Epidermal melanocyte (primary cell): Measurements from ENCODE around the gene CYTH2.
"Not testable (repeated sequence)": the region's sequence is repeated elsewhere in the genome, so short reads cannot be mapped to it uniquely, and the experiment has no call there.

Experiments used
- DNase-seq: peaks from one replicate; pipeline ENCODE4 v3.0.0; 2011; ENCODE audit warnings: low spot score; ENCODE audit not compliant: insufficient read length

The CYTH2 gene

DNA sequence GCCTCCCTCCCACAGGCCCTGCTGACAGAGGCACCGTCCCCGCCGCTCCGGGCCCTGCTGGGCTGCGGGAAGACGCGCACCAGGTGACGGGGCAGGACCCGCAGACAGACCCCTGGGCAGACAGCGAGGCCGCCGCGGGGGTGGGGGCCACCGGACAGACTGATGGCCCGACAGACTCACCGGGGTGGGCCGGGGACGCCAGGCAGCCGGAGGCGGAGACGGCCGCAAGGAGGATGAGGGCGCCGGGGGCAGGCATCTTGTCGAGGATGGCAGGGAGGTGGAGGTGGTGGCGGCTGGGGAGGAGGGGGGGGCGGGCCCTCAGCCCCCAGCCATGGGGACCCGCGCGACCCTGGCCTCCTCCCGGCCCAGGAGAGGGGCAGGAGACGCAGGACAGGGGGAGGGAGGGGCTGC lies 42.2 kb downstream of the CYTH2 start:
- DNase-seq = no peak

DNA sequence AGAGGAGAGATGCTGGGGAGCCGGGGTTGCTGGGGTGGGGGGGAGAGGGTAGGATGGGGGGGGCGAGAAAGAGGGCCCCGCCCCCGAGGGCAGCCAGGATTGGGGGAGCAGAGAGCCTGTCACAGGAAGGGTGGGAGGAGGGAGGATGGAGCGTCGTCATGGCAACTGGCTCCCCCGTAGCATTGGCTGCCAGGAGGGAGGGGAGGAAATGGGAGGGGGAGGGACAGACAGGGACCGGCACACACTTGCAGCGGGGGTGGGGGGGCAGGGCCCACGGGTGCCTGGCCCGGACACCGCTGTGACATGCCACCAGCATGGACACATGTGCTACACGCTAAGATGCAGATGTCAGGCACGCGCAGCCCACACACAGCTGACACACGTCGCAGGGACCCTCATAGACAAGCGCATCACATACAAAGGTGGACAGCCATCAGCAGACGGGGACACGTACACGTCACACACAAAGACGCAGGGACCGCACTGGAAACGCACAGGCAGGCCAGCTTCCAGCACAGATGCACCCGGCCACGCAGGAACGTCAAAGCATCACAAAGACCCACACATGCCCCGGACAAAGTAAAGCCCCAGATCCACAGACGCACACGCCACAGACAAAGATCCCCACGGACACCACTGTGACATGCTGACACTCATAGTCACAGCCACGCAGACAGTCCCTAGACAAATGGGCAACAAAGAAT lies 42.8 kb downstream of the CYTH2 start, which contains the start of gene LMTK3:
Gene LMTK3, minus strand, starts transcription at position 36 of the 704 bp plus-strand sequence. CDS start 259 bp downstream, outside the sequence.
- no peak for DNase-seq

DNA sequence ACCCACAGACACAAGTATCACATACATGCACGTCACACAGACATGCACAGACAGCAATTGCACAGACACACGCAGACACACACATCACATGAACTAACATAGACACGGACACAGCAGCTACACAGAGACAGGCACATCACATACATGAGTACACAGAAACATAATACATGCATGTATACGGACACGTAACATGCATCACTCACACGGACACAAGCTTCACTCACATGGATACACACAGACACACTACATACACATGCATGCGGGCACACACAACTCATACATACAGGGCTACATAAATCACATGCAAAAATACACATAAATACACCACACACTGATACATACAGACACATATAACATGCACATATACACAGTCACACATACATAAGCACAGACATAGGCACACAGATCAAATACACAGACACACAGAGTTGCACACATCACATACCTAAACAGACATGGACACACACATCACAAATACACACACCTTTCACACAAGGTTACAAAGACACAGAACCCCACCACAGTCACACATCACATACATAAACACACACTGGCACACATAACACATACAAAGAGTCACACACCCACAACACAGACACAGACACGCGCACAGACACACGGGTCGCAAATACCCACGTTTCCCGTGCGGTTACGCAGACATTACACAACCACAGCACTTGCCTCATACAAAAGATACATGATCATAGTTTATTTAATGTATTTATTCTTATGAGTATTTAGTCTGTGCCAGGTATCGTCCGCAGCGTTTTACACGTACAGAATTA lies 43.5 kb downstream of the CYTH2 start:
- DNase-seq = no peak

DNA sequence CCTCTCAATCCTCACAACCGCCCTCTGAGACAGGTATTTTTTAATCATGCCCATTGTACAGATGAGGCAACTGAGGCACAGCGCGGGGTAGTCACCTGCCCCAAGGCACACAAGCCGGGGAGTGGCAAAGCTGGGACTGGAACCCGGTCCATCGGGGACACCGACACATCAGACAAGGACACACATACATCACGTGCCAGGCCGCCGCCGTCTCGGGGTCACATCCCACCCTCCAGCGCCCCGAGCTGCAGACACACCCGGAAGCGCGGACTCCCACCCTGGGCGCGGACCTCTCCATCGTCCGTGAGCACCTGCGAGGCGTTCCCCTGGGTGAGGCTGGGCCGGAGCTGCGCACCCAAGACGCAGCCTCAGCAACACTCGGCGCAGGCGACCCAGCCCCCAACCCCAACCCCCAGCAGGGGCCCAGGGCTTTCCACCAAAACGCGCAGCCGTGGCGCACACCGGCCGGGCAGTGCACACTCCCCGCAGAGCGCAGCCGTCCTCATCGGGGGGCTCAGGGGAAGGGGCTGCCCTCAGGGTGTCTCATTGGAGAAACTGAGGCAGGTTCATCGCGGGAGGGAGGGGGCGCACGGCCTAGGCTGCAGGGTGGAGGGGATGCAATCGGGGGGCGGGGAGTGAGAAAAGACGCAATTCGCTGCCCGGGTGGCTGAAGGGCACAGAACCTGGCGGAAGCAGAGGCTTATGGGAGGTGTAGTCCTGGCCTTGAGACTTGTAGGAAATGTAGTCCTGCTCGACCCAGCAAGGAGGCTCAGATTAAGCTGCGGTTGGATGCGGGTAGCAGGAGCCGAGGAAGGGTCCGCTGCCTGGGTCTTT lies 44.3 kb downstream of the CYTH2 start:
- peak; percentile 92 for DNase-seq

DNA sequence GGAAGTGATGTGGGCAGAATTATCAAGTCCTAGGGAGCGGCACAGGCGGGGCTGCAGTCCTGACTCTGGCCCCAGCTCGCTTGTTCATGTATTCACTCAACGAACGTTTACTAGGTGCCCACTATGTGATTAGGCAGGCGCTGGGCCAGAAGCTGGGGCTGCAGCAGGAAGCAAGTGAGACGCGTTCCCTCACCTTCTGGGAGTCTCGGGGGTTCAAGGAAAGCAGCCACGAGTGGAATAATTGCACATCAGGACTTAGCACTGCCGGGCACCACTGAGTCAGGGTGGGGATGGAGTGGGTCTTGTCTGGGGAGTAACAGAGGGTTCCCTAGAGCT lies 44.9 kb downstream of the CYTH2 start:
- no peak for DNase-seq

DNA sequence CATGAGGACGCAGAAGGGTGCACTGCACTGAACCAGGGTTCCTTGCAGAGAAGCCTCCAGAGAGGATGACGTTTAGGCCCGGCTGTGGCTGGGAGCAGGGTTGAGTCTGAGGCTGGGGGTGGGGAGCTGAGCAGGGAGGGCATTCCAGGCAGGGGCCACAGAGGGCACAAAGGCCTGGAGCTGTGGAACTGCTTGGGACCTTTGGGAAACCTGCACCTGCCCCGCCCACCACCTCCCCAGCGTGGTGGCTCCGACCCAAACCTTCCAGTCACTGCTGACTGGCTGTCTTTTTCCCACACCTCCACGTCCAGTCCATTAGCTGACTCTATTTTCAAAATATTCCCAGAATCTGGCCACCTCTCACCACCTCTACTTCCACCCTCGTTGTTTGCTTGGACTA lies 47.4 kb downstream of the CYTH2 start:
- no peak for DNase-seq

DNA sequence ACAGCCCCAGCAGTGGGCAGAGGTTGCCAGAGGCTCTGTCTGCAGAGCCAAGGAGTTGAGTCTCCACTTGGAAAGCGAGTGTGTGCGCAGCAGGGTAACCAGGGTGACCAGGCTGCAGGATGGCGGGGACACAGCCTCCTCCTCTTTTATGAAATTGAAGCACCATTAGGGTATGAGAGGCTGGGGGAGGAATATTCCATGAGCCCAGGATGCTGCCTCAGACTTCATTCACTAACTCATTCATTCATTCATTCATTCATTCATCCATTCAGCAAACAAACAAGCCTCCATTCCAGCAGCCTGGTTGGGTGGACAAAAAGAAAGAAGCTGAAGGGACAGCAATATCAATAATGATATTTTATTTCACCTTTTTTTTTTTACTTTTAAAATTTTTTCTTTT lies 49.0 kb downstream of the CYTH2 start:
- DNase-seq = no peak

DNA sequence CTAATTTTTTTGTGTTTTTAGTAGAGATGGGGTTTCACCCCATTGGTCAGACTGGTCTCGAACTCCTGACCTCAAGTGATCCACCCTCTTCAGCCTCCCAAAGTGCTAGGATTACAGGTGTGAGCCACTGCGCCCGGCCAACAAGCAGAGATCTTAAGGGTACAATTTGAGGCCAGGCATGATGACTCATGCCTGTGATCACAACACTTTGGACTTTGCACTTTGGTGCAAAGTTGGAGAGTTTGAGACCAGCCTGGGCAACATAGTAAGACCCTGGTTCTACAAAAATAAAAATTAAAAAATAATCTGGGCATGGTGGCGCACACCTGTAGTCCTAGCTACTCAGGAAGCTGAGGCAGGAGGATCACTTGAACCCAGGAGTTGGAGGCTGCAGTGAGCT lies 50.3 kb downstream of the CYTH2 start:
- DNase-seq = not testable (repeated sequence)

DNA sequence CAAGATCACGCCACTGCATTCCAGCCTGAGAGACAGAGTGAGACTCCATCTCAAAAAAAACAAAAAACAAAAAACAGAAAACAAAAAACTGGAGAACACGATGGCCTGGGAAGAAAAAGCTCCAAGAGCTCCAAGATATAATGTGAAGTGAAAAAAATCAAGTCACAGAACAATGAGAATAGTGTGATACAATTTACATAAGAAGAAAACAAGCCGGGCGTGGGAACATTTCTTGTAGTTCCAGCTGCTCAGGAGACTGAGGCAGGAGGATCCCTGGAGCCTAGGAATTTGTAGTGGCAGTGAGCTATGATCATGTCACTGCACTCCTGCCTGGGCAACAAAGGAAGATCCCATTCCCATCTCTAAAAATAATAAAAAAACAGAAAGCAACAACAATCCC lies 51.0 kb downstream of the CYTH2 start:
- no peak for DNase-seq

DNA sequence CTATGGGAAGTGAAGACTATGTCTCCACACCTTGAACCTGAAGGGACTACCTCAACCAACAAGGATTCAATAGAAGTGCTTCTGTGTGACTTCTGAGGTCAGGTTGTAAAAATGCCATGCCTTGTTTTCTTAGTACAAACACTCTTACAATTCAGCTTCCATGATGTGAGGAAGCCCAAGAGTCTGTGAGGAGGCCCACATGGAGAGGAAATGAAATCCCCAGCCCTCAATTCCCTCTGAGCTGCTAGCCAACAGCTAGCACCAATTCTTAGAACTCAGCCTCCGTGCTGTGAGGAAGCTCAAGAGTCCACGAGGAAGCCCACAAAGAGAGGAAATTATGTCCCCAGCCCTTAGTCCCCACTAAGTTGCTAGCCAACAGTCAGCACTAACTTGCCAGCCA lies 55.1 kb downstream of the CYTH2 start:
- no peak for DNase-seq

DNA sequence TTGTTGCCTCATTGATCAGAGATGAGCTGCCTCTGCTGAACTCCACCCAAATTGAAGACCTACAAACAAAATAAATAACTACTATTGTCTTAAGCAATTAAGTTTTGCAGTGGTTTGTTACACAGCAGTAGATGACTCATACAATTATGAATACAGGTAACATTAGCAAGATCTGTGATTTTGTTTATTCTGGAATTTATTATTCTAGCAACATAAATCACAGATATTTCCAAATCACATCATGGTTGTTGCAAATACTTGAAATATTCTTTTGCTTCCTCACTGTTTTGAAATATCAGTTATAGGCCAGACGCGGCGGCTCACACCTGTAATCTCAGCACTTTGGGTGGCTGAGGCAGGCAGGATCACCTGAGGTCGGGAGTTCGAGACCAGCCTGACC lies 55.6 kb downstream of the CYTH2 start:
- DNase-seq = no peak

DNA sequence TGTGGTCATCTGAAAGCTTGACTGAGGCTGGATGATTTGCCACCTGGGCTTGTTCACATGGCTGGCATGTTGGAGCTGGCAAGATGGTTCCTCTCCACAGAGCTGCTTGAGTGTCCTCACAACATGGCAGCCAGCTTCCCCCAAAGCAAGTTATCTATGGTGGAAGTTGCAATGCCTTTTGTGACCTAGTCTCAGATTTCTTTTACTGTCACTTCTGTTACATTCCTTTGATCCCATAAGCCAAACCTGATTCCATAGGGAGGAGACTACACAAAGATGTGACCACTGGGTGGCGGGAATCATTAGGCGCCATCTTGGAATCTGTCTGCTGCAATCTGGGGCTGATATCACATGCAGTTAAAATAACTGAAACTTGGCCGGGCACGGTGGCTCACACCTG lies 60.0 kb downstream of the CYTH2 start:
- no peak for DNase-seq

DNA sequence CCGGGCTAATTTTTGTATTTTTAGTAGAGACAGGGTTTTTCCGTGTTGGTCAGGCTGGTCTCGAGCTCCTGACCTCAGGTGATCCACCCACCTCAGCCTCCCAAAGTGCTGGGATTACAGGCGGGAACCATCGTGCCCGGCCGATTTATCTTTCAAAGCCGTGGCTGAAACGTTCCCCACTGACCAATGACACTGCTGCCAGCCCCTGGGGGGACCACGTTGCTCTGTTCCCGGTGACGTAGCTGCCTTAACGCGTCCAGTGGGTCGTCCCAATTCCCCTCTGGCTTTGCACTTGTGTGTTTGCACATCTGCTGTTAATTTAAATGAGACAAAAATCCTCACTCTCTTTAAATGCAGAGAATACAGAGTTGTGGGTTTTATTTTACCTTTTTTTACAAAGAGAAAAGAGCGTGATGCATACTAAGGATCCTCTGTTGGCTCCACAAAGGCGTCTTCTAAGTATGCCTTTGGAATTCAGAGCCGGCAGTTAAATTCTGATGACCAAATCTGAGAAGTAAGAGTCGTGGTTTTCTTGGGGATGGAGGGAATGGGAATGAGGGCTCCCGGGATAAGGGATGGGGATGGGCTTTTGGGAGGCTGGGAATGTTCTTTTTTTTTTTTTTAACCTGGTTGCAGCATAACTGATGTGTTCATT lies 61.0 kb downstream of the CYTH2 start:
- no peak for DNase-seq

DNA sequence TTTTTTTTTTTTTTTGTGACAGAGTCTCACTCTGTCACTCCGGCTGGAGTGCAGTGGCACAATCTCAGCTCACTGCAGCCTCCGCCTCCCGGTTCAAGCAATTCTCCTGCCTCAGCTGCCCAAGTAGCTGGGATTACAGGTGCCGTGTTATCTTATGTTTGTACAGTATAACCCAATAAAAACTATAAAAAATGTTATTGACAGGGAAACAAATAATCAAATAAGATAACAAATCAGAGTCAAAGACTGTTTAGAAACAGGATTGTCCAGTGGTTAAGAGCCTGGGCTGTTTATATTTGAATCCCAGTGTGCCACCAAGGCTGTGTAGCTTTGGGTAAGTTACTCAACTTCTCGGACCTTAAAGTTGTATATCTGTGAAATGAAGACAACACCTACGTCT lies 61.6 kb downstream of the CYTH2 start:
- no peak for DNase-seq
